ENCODE results near the gene RALGAPA2.

GRCh38 chr20:20477444-20478041 is 234.9 kb downstream of the RALGAPA2 start:
- TF ChIP-seq SUZ12 (IDR thresholded peaks at IDR 0.05), result no peak
- TF ChIP-seq, protein P1, sequence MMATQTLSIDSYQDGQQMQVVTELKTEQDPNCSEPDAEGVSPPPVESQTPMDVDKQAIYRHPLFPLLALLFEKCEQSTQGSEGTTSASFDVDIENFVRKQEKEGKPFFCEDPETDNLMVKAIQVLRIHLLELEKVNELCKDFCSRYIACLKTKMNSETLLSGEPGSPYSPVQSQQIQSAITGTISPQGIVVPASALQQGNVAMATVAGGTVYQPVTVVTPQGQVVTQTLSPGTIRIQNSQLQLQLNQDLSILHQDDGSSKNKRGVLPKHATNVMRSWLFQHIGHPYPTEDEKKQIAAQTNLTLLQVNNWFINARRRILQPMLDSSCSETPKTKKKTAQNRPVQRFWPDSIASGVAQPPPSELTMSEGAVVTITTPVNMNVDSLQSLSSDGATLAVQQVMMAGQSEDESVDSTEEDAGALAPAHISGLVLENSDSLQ (IDR thresholded peaks at IDR 0.05), result no peak
